ENCODE data around the gene SPNS2. TPM values are rescaled to one million over a fixed set of nuclear protein-coding genes. Genes with fewer than 3 reads are reported as not detected.

SPNS2 gene
- total RNA-seq (2021; ENCODE audit: unreplicated experiment) (1.9 TPM), Bru-seq, nascent RNA (percentile 27 among the genes with signal in this experiment), BruChase-seq, experiment 1, labeled RNA remaining after a 2-hour chase (percentile 29 among the genes with signal in this experiment), BruChase-seq, experiment 2, labeled RNA remaining after a 6-hour chase (percentile 31 among the genes with signal in this experiment)
- polyA plus RNA-seq (2012; ENCODE audit: insufficient read length) = 1.8 TPM
- long read RNA-seq, partial matches to known transcripts = 0 of 10 reads
- long read RNA-seq, other reads (novel, unspliced or antisense) = 9 of 10 reads

GRCh38 chr17:4498461-4499397 is at the start of gene SPNS2:
TSS of gene SPNS2 (plus strand) at chr17:4498881. CDS start at chr17:4499048, 167 bp downstream.
- Histone ChIP-seq H3K4me3 (ENCODE audit: low read depth in 2 of 2, low read length in 2 of 2) (peak within 1 kb of the TSS; percentile 27 to 42), H3K27ac (ENCODE audit: low read length) (no peak within 1 kb of the TSS), H3K27me3 (ENCODE audit: control insufficient read depth, insufficient read depth, low read length) (no peaks in the 10 kb centered on the region), H3K36me3 (ENCODE audit: control insufficient read depth, insufficient read depth, low read length) (no peaks in the 10 kb centered on the region), H3K4me1 (ENCODE audit: control insufficient read depth, insufficient read depth, low read length) (no peaks in the 10 kb centered on the region), H3K9me3 (ENCODE audit: control insufficient read depth, insufficient read depth, low read depth, low read length) (no peaks in the 10 kb centered on the region)
- intact Hi-C loops (cut with micrococcal nuclease; ENCODE audit: unreplicated experiment) (no loop called here), in situ Hi-C loops (cut with HindIII; ENCODE audit: low pct_unique_long_range_greater_than_20kb, low sequenced_read_pairs) (no loop called here)
- TF ChIP-seq, protein P1, sequence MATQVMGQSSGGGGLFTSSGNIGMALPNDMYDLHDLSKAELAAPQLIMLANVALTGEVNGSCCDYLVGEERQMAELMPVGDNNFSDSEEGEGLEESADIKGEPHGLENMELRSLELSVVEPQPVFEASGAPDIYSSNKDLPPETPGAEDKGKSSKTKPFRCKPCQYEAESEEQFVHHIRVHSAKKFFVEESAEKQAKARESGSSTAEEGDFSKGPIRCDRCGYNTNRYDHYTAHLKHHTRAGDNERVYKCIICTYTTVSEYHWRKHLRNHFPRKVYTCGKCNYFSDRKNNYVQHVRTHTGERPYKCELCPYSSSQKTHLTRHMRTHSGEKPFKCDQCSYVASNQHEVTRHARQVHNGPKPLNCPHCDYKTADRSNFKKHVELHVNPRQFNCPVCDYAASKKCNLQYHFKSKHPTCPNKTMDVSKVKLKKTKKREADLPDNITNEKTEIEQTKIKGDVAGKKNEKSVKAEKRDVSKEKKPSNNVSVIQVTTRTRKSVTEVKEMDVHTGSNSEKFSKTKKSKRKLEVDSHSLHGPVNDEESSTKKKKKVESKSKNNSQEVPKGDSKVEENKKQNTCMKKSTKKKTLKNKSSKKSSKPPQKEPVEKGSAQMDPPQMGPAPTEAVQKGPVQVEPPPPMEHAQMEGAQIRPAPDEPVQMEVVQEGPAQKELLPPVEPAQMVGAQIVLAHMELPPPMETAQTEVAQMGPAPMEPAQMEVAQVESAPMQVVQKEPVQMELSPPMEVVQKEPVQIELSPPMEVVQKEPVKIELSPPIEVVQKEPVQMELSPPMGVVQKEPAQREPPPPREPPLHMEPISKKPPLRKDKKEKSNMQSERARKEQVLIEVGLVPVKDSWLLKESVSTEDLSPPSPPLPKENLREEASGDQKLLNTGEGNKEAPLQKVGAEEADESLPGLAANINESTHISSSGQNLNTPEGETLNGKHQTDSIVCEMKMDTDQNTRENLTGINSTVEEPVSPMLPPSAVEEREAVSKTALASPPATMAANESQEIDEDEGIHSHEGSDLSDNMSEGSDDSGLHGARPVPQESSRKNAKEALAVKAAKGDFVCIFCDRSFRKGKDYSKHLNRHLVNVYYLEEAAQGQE (IDR thresholded peaks at IDR 0.05; ENCODE audit: insufficient read depth in 1 of 2, low read depth in 2 of 2, low read length in 1 of 2) = no peak
- no peak for TF ChIP-seq TCF7L2 (IDR thresholded peaks at IDR 0.05; ENCODE audit: low read depth, low read length)
- TF ChIP-seq SIN3A (IDR thresholded peaks at IDR 0.05; ENCODE audit: borderline replicate concordance, insufficient read depth, low read depth, low read length) = no peak
- TF ChIP-seq POLR2AphosphoS5 (IDR thresholded peaks at IDR 0.05; ENCODE audit: low read depth, low read length) = no peak
- no peak for TF ChIP-seq CTCF (IDR thresholded peaks at IDR 0.05)
- POLR2A ChIA-PET = no interaction called here
- peak; percentile 92 for ATAC-seq
- DNase-seq (ENCODE audit: low read depth, low spot score) = no peak
- no TSS peak for BruUV-seq (replicated peaks)
- CTCF ChIA-PET = interaction anchor here (0.5 to 0.6 kb wide), 2 partner anchors 78 to 92 kb away, joined by 3 to 4 read pairs; no protein-coding TSS in a partner anchor

GRCh38 chr17:4449736-4450135 is 48.9 kb upstream of the SPNS2 start:
- BruUV-seq (replicated peaks) = no TSS peak
- CTCF ChIA-PET = no interaction called here
- Histone ChIP-seq H3K4me3 (ENCODE audit: low read depth in 2 of 2, low read length in 2 of 2) (no peak overlapping the region), H3K9me3 (ENCODE audit: control insufficient read depth, insufficient read depth, low read depth, low read length) (no peaks in the 10 kb centered on the region), H3K36me3 (ENCODE audit: control insufficient read depth, insufficient read depth, low read length) (no peaks in the 10 kb centered on the region), H3K27me3 (ENCODE audit: control insufficient read depth, insufficient read depth, low read length) (no peaks in the 10 kb centered on the region), H3K4me1 (ENCODE audit: control insufficient read depth, insufficient read depth, low read length) (peaks cover 3% of the 10 kb centered on the region), H3K27ac (ENCODE audit: low read length) (no peak overlapping the region)
- ATAC-seq = 0 out of 2 replicates have a peak, but pooled peaks have one; percentile 35
- POLR2A ChIA-PET = no interaction called here
- no peak for DNase-seq (ENCODE audit: low read depth, low spot score)
- in situ Hi-C loops (cut with HindIII; ENCODE audit: low pct_unique_long_range_greater_than_20kb, low sequenced_read_pairs) = no loop called here
- TF ChIP-seq SIN3A (IDR thresholded peaks at IDR 0.05; ENCODE audit: borderline replicate concordance, insufficient read depth, low read depth, low read length) (no peak), CTCF (IDR thresholded peaks at IDR 0.05) (no peak), TCF7L2 (IDR thresholded peaks at IDR 0.05; ENCODE audit: low read depth, low read length) (no peak), POLR2AphosphoS5 (IDR thresholded peaks at IDR 0.05; ENCODE audit: low read depth, low read length) (no peak)
- TF ChIP-seq, protein P1 (IDR thresholded peaks at IDR 0.05; ENCODE audit: insufficient read depth in 1 of 2, low read depth in 2 of 2, low read length in 1 of 2) = no peak
- intact Hi-C loops (cut with micrococcal nuclease; ENCODE audit: unreplicated experiment) = no loop called here

Measured in Panc1 (cell line).